Inflammatory macrophage (primary cell): Measurements from ENCODE around the gene STARD10.
A peak's percentile ranks its signal among the peaks of the same experiment; 100 is the strongest.

ENCODE experiments used
- DNase-seq, 2 donors: peaks; one replicate each; pipeline ENCODE4 v3.0.0-alpha.2; 2020 to 2022

The STARD10 gene

DNA sequence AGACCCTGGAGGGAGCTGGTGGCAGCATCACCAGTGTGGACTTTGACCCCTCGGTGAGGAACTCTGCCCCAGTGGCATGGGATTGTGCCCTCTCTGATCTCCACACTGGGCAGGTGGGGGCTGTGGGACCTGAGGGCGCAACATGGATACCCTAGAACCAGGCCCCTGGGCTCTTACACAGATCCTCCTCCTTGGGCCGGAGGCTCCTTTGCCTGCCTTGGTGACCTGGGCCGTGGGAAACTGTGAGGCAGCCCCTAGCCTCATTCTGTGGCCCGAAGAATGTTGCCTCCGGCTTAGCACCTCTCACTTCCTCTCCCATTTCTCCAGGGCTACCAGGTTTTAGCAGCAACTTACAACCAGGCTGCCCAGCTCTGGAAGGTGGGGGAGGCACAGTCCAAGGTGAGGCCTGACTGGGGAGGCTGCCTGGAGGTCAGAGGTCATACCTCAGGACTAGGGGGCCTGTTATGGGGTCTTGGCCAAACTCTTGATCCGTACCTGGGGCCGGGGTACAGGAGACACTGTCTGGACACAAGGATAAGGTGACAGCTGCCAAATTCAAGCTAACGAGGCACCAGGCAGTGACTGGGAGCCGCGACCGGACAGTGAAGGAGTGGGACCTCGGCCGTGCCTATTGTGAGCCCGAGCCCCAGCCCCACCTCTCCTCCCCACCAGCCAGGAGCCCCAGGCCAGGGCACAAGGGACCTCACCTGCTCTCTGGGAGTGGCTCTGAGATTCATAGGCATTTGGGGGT, 32.5 kb upstream of the STARD10 start:
- no peak for DNase-seq

DNA sequence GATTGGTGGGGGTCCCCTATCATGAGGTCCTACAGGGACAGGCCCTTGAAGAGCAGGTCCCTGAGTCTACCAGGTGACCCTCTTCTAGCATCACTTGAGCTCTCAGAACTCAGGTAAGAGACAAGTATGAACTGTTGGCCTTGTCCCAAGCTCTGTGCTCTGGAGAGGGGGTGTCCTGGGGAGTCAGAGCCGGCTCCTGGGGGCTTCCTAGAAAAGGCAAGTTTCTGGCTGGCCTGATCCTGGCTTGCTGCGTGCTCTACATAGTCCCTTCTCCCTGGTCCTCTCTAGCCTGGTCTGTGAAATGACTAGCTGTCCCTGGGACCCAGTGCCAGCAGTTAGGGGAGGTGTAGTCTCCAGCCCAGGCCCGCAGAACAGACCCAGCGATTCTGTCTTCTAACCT, 31.8 kb upstream of the STARD10 start:
- no peak for DNase-seq

DNA sequence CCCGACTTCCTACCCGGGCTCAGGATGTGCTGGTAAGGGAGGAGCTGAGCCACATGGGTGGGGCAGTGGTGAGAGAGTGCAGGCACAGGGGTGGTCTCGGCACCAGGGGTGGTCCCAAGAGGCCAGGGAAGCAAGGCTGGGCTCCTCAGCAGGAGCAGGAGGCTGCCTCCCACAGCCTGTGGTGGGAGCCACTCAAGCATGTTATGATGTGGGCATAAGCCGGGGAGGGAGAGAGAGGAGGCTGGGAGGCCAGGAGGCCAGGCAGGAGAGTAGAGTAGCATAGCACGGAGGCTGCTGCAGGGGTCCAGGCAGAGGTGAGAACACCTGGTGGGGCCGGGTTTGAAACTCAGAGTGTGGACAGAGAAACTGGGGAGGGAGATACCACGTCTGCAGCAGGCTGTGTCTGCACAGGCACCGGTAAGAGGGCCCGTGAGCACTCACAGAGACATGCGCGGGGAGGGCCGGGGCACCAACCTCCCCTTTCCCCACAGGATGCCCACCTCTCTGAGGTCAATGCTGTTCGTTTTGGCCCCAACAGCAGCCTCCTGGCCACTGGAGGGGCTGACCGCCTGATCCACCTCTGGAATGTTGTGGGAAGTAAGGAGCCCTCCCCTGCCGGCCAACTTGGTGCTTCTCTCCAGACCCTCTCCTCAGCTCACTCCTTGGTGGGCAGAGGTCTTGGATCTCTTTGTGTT, 31.1 kb upstream of the STARD10 start:
- no peak for DNase-seq

DNA sequence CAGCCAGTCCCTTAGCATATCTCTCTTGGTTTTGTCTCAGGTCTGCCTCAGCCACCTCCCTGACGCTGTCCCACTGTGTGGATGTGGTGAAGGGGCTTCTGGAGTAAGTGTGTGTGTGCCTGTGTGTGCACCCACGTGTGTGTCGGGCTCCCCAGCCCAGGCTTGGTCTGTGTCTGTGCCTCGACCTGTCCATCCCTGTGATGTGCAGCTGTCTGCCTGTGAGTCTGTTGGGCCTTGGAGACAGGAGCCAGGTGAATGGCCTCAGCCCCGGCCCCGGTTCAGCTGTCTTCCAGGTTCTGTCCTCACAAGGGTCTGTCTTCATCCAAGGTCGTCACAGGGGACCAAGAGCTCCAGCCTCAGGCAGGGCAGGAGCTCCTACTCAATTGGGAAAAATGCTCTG, 30.2 kb upstream of the STARD10 start:
- DNase-seq = no peak

DNA sequence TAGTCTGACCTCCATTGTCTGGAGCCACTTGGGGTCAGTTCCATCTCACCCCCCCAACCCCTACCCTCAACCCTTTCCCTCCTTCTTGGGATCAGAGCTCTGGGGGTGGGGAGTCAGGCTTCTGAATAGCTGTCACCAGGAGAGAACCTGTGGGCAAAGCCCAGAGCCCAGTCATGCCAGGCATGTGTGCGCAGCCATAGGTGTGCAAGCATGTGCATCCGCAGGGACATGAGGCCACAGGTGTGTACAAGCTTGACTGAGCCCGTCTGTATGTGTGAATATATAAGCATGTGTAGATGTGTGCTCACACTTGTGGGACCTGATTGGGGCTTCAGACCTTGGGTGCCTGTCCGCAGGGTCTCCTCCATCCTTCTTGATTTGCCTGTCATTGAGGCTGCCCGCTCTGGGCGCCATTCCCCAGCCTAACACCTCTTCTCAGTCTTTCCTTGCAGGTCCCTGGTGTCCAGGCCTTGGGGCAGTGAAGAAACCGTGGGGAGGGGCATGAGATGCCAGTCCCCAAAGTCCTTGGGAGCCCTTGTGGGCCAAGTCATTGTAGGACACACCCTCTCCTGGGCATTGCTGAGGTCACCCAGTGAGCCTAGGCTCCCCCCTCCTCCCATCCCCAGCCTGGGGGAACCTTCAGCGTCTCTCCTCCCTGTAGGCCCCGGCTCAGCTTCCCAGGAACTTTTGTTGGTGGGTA, 29.4 kb upstream of the STARD10 start:
- DNase-seq = no peak

DNA sequence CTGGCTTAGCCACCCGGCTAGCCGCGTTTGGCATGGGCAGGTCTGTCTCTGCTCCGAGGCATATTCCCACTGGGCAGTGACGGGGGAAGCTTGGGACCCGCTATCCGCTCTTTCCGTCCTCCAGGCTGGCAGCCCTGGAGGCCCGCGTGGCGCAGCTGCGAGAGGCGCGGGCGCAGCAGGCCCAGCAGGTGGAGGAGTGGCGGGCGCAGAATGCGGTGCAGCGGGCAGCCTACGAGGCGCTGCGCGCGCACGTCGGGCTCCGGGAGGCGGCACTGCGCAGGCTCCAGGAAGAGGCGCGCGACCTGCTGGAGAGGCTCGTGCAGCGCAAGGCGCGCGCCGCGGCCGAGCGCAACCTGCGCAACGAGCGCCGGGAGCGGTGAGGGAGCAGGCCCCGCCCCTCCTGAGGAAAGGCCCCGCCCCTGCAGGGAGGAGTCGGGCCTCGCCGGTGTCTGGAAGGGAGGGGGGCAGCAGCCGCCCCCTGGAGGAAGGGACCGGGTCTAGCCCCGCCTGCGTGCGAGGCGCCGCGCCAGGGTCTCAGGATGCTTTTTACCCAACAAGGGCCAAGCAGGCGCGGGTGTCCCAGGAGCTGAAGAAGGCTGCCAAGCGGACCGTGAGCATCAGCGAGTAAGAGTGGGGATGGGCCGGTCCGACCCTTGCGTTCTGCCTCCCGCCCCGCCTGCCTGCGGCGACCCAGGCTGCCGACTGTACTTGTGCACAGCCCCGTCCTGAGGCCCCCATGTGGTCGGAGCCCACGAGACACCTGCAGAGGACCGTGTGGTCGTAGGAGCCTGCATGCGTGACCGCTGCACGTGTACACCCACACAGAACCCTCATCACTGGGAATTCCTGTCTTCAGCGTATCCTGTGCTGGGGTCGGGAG, 28.3 kb upstream of the STARD10 start:
- peak; percentile 61 to 64 for DNase-seq

DNA sequence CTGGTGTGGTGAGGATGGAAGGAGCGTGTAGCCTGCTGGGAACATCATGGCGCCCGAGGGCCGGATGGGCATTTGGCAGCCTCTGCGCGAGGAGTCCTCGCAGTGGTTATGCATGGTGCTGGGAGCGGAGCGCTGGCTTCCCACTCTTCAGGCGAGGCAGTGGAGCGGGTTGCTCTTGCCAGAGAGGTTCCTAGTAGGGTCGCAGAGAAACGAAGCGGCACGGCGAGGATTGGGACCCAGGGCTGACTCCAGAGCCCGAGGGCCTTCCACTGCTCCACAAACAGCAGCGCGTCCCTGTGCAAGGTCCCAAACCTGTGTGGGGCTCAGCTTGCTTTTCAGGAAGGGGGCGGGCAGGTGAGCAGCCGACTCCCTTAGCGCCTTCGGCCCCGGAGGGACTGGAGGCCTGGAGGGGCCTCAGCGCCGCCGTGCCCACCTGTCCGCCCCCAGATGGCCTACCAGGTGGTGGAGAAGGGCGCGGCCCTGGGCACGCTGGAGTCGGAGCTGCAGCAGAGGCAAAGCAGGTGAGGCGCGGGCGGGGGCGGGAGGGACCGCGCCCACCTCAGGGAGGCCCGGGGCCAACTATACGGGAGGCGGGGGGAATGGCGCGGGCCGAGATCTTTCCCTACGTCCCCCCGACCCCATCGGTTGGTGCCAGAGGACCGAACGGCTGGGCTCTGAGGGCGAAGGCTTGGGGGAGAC, 27.5 kb upstream of the STARD10 start:
- no peak for DNase-seq

DNA sequence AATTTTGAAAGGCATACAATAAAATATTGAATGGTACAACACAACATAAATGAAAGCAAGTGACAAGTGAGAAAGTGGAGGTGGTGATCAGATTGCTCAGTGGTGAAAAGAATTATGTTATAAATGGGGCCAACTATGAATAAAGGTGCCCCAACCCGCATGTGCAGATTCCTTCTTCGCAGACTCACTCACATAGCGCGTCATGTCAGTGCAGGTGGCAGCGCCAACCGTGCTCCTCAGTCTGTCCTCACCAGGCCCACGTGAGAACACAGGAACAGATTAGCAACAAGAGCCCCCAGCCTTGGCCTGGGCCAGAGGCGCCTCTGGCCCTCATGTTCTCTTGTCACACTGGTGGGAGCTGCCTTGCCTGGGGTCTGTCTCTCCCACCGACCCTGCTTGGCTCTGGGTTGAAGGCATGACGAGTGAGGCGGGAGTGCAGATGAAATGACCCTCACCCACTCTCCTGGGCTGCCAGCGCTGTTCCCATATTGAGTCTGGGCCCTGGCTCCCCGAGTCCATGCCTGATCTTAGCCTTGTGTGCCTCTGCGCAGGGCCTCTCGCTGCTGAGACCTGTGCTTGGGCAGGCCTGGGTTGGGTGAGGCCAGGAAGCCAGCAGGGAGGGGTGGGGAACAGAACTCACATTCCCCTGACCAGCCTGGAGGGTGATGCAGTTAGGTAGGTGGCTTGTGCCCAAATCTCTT, 26.7 kb upstream of the STARD10 start:
- no peak for DNase-seq

DNA sequence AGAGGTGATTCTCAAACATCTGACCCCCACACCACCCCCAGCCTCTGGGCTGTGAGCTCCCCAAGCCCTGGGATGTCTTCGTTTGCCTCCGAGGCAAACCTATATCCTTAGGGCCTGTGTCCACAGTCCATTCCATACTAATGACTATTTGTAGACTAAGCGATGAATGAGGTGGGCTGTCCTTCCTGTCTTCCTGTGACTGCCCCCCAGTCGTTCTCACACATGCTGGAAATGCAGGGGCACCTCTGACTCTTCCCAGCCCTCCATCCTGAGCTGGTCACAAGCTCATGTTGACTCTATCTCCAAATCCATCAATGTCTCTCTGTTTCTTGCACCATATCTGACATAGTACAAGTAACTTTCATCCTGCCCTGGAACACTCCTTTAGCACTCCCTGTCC, 25.1 kb upstream of the STARD10 start:
- no peak for DNase-seq

DNA sequence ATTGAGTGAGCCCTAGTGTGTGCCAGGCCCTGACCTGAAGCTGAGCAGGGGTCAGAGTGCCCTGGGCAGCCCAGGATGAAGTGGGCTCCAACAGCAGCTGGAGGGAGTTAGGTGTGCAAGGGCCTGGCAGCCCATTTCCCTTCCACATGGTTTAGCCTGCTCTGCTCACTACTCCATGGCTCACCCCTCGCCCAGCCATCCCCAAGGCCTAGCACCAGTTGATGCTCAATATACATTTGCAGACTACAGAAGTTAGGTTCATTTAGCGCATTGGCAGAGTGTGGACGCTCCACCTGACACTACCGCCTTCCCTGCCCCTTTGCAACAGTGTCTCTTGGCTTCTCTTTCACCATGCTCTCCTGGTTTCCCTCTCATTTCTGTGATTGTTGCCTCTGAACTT, 24.1 kb upstream of the STARD10 start:
- no peak for DNase-seq

DNA sequence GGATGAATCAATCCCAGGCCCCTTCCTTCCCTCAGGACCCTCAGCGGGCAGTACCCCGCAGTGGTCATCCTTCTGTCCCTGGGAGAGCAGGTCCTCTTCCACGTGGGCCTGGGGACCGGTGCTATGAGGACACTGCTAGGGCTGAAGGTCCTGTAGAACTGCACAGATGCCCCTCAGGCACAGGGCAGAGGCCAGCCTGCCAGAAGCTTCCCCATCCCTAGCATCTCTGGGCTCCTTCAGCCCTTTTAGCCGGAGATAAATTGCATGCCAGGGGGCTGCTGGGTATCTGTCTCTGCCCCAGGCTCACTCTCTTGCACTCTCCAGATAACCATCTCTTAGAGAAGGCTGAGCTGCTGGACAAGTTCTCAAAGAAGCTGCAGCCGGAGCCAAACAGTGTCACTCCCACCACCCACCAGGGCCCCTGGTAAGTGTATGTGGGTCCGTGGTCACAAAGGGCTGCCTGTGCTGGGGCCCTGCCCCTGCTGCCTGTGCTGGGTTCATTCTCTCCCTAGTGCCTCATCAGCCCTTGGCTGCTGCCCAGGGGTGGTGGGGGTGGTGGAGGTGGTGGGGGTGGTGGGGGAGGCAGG, 22.6 kb upstream of the STARD10 start:
- DNase-seq = no peak

DNA sequence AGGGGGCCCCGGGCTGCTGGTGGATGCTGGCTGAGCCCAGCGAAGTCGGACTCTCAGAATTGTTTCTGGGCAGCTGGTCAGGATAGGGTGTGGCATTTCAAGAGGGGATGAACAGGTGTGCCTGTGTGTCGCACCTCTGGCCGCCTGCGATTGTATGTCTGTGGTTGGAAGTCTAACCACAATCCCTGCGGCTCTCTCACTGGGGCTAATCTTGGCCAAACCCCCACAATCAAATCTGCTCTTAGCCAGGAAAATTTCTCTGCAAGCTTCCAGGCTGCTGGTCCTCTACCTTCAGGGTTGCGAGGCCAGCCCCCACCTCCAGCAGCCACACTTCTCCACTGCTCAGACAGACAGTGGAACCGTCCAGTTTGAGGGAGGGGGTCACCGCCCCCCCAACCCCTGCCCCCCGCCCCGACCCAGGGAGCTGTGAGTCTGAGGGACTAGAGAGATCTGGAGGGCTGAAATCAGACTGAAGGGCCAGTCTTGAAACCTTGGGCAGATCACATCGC, 21.3 kb upstream of the STARD10 start:
- DNase-seq = no peak

DNA sequence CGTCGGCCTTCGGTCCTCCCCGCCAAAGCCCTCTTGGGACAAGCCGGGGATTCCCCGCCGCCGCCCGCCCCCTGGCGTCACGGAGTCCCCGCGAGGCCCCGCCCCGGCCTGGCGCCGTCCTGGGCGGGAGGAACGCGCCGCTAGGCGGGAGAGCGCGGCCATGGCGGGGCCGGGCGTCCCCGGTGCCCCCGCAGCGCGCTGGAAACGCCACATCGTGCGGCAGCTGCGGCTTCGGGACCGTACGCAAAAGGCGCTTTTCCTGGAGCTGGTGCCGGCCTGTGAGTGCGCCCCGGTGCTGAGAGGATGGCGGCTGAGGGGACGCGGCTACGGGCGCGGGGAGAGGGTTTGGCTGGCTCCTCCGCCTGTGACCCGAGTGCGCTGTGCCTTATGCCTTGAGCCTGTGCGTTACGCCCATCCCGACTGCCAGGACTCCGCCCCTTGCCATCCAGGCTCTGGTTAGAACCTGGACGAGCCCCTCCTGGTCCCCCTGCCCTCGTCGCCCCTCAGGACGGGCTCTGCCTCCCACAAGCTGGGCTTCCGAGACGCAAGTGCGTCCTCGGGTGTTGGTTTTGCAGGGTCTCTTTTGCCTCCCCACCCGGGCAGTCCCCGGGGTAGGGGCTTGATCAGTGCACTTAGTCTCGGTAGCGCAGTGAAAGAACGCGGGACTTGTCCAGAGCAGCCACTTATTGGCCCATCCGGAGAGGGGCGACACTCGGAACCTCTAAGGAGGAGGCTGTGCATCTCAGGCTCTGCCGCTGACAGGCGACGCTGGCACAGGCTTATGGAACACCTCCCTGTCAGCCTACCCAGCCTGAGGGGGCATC, 20.7 kb upstream of the STARD10 start, which contains the start of gene ATG16L2:
TSS of gene ATG16L2 (plus strand) at position 126 of the 824 bp plus-strand sequence. CDS start at position 161, 35 bp downstream.
- DNase-seq = peak; percentile 88 to 92

DNA sequence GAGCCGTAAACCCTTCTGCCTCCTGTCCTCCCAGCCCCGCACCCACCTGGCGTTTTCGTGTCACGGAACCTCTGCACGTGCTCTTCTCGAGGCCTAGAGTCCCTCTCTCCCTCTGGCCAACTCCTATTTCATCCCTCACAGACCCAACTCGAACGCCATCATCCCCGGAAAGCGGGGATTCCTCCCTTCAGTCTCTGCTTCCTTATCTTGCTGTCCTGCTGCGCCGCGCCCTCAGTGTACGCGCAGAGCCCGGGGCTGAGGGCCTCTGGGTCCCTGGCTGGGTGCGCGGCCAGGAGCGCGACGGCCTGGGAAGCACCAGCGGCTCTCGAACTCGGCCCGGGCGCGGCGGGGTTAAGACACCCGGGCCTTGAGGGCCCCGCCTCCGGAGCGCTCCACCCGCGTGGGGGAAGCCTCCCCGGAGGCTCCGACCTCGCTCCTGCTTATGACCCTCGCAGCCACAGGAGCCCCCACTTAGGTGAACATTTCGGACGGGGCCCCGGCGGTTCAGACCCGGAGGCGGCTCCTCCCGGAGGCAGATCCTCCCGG, 20.0 kb upstream of the STARD10 start:
- DNase-seq = peak; percentile 75 to 87

DNA sequence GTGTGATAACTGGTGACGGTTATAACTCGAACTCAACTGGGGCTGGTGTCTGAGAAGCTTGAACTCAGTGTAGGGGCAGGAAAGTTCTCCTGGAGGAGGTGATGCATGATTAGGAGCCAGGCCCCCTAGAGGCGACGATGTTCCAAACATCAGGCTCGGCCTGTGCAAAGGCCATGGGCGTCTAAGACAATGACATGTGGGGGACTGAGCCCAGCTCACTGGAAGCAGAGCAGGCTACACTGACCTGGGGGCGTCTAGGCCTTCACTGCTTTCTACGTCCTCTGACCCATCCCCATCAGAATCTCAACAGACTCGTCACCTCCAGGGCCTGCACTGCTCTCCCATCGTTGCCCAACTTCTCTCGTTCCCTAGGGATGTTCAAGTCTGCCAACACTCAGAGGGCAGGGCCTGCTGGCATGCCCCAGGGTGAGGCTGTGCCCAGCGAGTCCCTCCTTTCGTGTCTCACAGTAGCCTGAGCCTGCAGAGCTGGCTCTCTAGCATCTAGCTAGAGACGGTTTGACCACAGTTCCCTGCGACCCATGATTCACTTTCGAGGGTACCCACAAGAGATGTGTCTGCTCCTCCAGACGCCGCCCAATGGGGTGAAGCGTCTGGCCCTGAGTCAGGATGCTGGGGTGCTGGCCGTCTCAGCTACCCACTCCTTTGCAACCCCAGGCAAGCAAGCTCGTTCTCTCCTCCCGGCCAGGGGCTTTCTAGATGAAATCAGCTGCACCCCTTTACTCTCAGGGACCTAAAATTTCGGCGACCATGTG, 19.3 kb upstream of the STARD10 start:
- peak; percentile 66 to 78 for DNase-seq

DNA sequence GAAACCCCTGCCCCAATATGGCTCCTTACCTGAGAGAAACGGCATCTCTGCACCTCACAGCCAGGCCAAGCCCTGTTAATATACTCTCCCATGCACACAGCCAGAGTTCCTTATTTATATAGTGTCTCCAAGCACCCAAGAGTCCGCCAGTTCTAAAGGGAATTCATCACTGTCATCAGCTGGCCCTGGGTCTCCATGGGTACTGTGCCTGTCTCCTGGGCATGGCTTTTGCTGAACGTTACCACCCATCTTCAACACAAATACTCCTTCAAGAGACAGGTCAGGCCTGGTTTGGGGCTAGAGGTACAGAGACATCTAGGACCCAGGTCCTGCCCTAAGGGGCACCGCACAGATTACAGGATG, 18.7 kb upstream of the STARD10 start:
- DNase-seq = peak in 1 of 2 donors; percentile 42

DNA sequence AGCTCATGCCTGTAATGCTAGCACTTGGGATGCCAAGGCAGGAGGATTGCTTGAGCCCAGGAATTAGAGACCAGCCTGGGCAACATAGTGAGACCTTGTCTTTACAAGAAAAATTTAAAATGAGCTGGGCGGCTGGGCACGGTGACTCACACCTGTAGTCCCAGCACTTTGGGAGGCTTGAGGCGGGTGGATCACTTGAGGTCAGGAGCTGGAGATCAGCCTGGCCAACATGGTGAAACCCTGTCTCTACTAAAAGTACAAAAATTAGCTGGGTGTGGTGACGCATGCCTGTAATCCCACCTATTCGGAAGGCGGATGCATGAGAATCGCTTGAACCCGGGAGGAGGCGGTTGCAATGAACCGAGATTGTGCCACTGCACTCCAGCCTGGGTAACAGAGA, 17.8 kb upstream of the STARD10 start:
- peak in 1 of 2 donors; percentile 32 for DNase-seq

DNA sequence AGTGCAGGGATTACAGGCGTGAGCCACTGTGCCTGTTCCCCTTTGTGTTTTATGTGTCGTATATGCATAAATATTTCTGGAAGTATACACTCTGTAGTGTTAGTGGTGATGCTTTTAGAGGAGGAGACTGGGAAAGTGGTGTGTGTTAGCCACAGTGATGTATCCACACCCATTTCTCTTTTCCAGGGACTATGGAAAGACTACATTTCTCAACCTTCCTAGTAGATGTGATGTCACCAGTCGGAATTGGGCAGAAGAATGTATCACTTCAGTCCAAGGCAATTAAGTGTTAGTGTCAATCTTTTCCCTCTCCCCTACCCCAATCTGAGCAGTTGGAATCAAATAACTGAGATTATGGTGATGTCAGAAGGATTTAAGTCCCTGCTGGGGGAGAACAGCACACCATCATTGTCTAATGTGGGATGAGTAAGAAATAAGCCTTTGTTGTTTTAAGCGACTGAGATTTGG, 14.5 kb upstream of the STARD10 start:
- DNase-seq = peak in 1 of 2 donors; percentile 83
